ENCODE data around the gene ABL2. TPM values are rescaled to one million over a fixed set of nuclear protein-coding genes. Genes with fewer than 3 reads are reported as not detected.
A peak's percentile ranks its signal among the peaks of the same experiment; 100 is the strongest.
"Not testable (repeated sequence)": the region's sequence is repeated elsewhere in the genome, so short reads cannot be mapped to it uniquely, and the experiment has no call there.

The ABL2 gene
- polyA plus RNA-seq, 12 donors, result 7.1 to 12.6 (median 8.2) TPM; not detected in 1

DNA sequence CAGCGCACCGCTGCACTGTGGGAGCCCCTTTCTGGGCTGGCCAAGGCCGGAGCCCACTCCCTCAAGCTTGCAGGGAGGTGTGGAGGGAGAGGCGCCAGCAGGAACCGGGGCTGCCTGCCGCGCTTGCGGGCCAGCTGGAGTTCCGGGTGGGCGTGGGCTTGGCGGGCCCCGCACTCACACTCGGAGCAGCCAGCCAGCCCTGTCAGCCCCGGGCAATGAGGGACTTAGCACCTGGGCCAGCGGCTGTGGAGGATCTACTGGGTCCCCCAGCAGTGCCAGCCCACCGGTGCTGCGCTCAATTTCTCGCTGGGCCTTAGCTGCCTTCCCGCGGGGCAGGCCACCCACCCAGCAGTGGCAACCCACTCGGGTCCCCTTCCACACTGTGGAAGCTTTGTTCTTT lies 90.7 kb downstream of the ABL2 start:
- DNase-seq, result not testable (repeated sequence)

DNA sequence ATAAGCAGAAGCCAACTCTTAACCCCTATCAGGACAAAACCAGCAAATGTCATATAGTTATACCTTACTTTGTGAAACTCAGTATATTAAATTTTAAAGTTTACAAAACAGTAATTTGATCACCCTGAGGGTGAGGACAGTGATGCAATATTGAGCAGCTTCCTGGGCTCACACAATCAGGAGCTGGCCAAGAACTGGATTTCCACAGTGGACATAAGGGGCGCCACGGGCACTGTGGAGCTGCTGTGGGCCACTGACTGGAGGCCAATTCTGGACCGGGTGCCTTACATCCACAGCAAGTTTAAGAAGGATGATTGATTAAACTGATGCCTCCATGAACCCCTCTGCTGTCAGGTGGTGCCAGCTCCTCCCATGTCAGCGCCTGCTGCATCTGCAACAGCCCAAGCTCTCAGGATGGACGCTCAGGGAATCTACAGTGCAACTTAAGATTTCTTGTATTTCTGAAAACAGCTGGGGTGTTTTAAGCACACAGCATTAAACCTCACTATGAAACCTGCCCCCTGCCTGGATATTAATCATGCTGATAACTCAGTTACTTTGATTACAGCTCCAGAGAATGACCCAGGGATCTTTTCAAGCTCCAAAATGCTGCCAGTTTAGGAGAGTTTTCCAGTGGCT lies 91.7 kb downstream of the ABL2 start:
- no peak for DNase-seq

DNA sequence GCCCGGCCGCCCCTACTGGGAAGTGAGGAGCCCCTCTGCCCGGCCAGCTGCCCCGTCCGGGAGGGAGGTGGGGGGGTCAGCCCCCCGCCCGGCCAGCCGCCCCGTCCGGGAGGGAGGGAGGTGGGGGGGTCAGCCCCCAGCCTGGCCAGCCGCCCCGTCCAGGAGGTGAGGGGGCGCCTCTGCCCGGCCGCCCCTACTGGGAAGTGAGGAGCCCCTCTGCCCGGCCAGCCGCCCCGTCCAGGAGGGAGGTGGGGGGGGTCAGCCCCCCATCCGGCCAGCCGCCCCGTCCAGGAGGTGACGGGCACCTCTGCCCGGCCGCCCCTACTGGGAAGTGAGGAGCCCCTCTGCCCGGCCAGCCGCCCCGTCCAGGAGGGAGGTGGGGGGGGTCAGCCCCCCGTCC lies 93.8 kb downstream of the ABL2 start:
- DNase-seq, result not testable (repeated sequence)

DNA sequence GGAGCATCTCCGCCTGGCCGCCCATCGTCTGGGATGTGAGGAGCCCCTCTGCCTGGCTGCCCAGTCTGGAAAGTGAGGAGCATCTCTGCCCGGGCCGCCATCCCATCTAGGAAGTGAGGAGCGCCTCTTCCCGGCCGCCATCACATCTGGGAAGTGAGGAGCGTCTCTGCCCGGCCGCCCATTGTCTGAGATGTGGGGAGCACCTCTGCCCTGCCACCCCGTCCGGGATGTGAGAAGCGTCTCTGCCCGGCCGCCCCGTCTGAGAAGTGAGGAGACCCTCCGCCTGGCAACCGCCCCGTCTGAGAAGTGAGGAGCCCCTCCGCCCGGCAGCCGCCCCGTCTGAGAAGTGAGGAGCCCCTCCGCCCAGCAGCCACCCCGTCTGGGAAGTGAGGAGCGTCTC lies 94.3 kb downstream of the ABL2 start:
- DNase-seq, result not testable (repeated sequence)

DNA sequence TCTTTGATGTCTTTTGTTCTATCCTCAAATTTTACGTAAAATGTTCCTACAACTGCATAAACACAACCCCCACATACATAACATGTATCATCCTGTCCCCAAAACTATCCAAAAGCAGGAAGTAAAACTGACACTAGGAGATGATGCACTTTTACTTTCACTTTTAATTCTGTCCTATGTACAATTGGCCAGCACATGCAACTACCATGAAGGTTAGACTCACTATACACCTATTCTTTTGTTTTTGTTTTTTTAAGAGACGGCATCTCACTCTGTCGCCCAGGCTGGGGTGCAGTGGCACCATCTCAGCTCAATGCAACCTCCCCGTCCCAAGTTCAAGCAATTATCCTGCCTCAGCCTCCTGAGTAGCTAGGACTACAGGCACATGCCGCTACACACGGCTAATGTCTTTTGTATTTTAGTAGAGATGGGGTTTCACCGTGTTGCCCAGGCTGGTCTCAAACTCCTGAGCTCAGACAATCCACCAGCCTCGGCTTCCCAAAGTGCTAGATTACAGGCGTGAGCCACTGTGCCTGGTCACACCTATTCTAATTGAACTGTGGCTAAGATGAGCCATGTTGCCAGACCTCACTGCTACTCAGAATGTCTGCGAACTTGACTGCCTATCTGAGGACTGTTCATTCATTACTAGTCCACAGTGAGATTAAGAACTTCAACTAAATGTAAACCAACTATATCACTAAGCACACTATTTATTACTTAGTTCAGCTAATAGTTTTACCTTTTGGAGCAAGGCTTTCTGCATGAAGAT lies 99.6 kb downstream of the ABL2 start:
- DNase-seq, result no peak

DNA sequence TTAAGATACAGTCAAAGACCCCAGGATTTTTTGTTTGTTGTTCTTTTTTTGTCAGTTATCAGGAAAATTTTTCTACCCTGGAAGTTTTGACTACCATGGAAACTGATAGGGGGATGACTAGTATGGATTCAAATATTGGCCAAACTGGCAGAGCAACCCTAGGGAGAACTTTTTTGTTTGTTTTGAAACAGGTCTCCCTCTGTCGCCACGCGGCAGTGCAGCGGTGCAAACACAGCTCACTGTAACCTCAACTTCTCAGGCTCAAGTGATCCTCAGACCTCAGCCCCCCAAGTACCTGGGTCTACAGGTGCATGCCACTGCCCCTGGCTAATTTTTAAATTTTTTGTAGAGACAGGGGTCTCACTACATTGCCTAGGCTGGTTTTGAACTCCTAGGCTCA lies 101.0 kb downstream of the ABL2 start:
- DNase-seq, result no peak

DNA sequence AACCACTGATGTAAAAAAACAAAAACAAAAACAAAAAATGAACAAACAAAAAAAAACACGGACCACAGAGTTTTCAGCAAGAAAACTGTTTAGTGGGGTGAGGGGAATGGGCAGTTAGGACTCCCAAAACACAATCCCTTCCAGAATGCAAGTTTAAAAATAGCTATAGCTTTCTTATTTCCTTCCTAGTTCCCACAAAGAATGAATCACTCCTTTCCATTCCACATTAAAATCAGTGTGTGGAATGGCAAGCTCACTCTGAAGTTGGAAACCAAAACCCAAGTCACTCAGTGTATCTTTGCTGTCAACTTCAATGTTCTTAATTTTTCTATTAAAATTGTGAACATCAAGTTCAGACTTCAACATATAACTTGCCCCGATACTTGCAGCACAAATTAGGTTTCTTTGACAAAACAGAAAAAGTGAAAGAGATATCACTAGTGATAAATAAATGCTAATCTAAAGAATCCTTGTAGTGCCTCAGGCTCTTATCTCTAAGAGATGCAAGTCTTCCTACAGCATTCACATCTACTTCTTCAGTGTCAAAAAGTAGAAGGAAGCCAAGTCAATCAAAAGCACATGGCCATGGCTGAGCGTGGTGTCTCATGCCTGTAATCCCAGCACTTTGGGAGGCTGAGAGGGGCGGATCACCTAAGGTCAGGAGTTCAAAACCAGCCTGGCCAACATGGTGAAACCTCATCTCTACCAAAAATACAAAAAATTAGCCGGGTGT lies 102.1 kb downstream of the ABL2 start:
- DNase-seq, result no peak

DNA sequence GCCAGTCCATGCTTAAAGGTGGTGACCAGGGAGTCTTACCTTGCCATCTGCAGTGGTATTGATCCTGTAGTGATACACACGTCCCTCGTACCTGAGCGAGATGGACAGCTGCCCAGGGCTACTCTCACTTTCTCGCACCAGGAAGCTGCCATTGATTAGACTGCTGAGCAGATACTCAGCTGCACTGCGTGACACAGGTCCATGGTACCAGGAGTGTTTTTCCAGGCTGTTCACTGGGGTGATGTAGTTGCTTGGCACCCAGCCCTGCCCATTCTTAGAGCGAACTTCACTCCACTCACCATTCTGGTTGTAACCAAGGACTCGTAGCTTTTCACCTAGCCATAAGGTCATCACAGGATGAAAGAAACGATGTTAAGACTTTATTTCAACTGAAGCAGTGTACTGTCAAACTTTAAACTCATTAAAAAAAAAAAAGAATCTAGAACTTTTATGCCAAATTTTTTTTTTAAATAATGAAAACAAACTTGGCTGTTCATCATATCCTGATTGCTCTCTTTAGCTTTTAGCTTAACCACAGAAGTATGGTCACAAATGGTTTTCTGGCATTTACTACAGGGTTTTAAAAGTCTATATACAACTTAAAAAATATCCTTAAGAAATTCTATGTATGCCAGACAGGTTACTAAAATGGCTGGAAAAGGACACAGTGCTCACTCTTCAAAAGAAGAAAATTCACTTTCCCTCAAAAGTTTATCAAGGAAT lies 103.0 kb downstream of the ABL2 start:
- no peak for DNase-seq

DNA sequence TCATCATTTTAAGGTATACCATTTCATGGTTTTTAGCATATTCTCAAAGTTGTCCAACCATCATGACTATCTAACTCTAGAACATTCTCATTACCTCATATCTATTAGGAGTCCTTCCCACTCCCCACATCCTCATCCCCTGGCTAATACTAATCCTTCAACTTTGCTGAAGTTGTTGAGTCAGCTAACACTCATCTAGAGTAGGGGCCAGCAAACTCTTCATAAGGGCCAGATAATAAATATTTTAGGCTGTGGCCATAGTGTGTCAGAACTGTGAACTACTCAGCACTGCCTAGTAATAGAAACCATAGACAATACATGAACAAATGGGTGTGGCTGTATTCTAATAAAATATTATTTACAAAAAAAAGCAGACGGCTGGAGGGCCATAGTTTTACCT lies 104.6 kb downstream of the ABL2 start:
- no peak for DNase-seq

DNA sequence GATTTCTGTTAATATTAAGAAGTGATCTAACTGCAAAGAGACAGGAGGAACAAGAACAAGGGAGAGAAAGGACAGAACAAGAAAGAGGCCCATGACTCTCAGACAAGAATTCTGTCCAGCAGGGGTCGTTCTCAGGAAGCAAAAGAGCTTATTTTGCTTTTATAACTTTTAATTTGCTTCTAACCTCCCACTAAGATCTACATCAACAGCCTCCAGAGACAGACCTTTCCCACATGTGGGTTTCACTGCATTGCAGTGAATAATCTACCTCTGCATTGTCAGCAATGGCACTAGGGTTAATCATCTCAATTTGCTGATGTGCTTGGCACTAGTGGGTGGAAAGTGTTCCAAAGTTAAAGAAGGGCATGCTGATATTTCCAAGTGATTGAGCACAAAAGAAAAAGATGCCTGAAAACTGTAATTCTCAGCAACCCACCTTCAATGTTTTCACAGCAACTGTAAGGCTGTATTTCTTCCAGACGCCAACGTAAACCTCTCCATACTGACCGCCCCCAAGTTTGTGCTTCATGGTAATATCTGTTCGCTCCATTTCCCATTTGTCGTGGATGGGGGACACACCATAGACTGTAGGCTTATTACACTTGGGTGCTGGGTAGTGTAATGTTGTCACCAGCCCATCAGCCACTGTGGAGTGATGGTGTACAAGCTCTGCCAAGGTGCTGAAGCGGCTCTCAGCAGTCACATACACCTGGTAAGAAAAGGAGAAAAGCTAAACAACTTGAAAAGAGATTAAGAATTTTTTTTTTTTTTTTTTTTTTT lies 108.1 kb downstream of the ABL2 start:
- DNase-seq, result peak; percentile 46

DNA sequence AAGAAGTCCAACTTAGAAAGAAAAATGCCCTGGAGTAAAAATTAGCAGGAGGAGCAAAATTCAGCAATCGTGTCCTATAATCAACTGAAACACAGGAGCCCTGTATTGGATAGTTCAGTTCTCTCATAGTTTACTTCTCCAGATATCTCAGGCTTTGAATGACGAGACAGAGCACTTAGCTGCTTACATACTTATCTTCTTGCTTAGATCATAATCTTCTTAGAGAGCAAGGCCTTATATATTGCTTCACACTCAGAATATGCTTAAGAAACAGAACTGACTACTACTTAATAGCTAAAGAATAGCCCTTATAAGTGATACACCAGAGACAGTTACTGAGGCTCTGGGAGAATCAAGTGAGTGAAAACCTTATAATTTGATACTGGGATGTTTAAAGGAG lies 108.7 kb downstream of the ABL2 start:
- no peak for DNase-seq

DNA sequence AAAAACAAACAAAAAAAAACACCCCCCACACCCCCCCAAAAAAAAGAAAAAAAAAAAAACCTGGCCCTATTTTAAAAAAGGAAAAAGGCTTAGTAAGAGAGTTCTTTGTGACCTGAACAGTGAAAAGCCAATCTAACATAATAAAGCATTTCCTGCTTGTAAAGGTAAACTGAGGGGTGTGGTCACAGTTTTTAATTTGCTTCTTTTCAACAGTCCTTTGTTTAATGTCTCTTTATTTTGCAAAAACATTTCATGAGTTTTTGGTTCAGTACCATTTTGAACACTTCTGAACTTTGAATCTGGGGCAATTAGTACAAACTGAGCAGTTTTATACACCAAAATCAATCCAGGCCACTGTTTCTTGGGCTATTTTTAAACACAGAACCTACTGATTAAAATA lies 110.0 kb downstream of the ABL2 start:
- no peak for DNase-seq

DNA sequence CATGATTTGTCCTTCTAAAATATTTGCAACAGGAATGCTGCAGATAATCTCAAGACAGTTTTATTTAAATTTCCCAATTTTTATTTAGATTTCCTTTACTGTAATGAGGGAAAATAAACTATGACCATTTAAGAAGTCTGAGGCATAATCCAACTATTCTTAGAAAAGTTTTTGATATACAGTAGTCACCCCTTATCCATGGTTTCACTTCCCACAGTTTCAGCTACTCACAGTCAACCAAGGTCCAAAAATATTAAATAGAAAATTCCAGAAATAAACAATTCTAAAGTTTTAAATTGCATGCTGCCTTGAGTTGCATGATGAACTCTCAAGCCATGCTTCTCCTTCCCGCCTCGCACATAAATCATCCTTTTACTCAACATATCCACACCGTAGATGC lies 114.3 kb downstream of the ABL2 start:
- no peak for DNase-seq

DNA sequence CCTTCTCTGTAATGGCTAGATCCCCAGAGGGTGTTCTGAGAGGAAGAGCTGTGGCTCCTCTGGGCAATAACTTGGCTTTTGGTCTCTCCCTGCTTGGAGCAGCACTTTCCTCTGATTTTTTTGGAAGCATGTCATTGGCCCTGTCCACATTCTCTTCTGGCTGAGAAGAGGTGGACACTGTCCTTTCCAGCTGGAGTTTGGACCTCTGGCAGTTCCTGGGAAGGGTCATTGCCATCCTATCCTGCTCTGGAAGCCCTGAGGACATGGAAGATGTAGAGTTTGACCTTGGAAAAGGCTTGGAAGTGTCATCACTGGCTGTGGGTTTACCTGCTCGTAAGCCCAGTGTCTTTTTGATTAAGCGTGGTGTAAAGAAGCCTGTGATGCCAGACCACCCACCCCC lies 120.8 kb downstream of the ABL2 start:
- DNase-seq, result no peak

DNA sequence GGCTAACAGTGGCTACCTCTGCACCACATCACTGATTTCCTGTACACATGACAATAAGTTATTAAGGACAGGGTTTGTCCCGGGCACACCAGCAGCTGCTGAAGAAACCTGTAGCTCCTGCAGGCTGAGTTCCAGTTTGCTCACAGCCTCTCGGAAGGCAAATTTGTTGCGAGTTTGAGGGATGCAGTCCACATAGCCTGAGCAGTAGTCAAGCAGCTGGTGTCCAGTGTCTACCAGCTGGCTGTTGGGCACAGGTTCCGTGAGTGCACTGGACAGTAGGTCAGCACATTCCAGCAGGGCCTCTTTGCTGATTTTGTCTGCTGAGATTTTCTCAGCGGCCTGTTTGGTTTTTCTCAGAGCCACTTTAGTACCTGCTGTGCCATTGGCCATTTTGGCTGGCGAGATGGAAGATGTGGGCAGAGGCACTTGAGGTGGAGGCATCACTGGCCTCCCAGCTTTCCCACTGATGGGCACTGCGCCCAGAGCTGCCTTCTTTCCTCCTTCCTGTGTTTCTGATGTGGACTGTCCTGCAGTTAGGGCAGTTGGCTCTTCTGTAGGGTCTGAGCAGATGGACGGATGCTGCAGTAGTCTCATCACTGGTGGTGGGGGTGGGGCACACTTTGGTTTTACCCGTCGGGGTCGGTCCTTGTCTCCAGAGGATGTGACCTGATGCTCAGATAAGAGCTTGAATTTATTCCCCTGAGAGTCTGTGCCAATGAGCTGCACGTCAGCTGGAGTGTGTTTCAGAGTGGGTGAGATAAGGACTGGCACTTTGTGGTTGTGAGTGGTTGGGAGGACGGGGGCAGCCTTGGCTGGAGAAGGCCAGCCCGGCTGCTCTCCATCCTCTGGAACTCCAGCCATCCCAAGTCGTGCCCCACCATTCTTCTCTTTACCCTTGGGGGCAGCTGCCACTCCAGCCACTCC lies 121.5 kb downstream of the ABL2 start:
- no peak for DNase-seq

DNA sequence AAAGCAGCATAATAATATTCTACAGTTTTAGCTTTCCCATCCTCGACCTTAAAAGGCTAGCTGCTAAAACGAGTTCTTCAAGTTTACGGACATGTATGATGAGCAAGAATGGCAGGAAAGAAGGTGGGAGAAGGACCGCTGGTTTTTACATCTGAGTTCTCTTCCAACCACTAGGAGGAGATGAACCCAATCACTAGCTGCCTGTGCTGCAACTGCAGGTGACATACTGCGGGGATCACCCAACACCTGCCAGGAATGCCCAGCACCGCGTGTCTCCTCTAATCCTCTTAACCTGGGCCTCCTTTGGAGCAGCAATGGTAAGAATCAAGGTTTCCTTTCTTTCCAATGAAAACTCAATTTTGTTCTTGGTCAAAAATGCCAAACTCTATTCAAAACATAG lies 124.1 kb downstream of the ABL2 start:
- no peak for DNase-seq

DNA sequence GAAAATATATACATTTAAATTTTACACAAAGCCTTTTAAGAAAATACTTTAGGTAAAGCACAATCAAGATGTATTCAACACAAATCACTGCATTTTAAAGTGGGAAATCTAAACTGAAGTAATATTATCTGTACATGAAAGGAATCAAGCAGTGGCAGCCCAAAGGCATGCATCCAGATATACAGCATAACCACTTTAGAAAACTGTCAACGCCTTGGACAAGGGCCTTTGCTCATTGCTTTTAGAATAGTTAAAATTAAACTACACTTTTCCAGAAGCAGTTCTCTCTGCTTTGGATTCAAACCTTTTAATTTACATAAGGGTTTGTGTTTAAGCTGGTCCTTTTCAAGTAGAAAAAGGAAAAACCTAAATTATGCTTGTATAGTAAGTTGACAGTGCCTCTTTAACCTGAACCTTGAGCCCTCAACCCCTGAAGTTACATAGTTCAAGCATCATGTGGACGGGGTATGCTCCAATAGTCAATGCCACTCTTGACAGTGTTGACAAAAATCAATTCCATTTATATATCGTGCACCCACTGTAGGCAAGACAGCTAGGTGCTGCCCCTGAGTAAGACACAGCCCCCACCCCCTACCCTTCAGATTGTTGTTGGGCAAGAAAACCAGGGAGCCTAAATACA lies 124.7 kb downstream of the ABL2 start:
- no peak for DNase-seq

DNA sequence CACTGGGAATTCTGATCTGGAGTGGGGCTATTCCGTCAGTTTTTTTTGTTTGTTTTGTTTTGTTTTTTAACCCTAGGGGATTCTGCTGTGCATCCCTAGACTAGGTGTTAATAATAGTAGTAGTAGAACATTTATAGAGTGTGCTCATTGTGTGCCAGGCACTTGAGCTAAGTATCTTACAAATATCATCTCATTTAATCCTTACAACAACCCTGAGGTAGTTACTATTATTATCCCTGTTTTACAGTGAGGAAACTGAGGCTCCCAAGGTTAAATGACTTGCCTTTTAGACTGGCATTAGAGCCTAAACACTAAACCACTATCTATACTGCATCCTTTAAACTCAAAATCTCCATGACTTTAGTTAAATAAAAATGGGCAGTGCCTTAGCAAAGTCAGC lies 125.5 kb downstream of the ABL2 start:
- DNase-seq, result no peak

DNA sequence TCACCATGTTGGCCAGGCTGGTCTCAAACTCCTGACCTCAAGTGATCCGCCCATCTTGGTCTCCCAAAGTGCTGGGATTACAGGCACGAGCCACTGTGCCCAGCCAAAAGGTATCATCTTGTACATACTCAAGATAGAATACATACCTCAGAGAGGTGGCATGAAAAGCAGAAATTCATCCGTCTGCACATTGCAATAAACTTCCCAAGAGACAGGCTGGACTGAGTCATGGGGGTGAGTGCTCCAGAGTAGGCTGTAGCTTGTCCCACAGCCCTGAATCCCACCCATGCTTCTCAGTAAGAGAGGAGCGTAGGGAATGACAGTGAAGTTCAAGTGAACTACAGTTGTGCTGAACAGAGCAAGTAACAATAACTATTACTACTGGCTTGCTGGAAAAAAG lies 127.9 kb downstream of the ABL2 start:
- DNase-seq, result no peak

DNA sequence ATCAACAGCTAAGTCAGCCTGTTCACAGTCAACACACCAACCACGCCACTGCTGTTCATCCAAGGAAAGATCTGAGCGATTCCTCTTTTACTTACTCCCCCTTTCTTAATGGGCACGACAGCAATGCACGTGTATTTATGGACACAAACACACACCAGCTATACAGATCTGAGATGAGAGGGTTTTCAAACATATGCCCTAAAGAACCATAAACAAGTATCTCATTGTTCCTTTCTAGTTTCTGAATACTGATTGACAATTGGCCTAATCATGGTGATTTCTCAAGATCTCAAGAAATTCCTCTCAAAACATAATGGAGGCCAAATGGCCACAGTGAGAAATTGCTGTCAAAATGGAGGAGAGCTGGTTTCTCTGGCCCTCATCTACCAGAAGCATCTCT lies 129.6 kb downstream of the ABL2 start:
- no peak for DNase-seq

All from muscle of arm (tissue), 12 donors.